Loucy (cell line): ENCODE data around the gene MRPL36.

ENCODE experiments used
- EZH2phosphoT487 ChIP-seq: fragments of 200-600 bp; IDR thresholded peaks from 2 replicates; pipeline ENCODE4 v1.6.1; 2018; ENCODE audit warnings: antibody characterized with exemption, mild to moderate bottlenecking, moderate library complexity, borderline replicate concordance
- TF ChIP-seq, protein P1 (sequence below): fragments of 200-600 bp; sonication (generic); conservative IDR thresholded peaks from 2 replicates; pipeline ENCODE4 v1.5.1; 2014; ENCODE audit warnings: mild to moderate bottlenecking, antibody characterized with exemption, low read length

DNA sequence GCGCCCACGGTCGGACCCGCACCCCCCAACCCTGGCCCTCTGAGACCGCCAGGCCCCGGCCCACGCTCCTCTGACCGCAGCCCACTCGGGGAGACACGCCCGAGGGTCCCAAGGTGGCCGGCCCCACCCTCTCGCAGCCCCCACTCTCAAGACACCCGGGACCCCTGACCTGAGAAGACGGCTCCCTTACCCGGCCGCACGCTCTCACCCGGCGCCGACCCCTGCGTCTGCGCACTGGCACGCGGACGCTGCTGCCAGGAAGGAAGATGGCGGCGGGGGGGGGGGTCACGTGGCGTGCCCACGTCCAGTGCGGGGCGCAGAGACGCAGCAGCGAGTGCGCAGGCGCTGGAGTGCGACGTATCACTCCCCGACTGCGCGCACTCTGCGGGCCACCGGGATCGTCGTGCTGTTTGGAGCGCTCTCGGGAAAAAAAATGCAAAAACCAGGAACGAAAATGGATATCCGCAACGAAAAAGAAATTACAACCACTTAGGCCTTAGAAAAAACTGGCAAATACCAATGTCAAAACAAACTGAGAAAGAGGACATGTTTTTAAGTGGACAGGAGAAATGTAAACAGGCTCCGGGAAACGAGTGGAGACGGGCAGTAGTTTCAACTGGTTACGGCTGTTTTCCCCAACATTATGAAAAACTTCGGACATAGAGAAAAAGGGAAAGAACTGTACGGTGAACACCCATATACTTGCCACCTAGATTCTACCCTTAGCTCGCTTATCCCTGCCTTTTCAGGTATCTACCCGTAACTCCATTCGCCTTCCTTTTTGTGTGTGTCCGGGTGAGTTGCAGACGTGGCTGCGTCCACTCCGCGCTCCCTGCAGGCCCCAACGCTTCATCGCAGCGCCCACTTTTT is at the start of gene MRPL36:
- TF ChIP-seq, protein P1, sequence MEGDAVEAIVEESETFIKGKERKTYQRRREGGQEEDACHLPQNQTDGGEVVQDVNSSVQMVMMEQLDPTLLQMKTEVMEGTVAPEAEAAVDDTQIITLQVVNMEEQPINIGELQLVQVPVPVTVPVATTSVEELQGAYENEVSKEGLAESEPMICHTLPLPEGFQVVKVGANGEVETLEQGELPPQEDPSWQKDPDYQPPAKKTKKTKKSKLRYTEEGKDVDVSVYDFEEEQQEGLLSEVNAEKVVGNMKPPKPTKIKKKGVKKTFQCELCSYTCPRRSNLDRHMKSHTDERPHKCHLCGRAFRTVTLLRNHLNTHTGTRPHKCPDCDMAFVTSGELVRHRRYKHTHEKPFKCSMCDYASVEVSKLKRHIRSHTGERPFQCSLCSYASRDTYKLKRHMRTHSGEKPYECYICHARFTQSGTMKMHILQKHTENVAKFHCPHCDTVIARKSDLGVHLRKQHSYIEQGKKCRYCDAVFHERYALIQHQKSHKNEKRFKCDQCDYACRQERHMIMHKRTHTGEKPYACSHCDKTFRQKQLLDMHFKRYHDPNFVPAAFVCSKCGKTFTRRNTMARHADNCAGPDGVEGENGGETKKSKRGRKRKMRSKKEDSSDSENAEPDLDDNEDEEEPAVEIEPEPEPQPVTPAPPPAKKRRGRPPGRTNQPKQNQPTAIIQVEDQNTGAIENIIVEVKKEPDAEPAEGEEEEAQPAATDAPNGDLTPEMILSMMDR: no peak
- TF ChIP-seq EZH2phosphoT487: no peak
